ENCODE results near the gene TMEM132A. TPM values are rescaled to one million over a fixed set of nuclear protein-coding genes. Genes with fewer than 3 reads are reported as not detected.
A peak's percentile ranks its signal among the peaks of the same experiment; 100 is the strongest.

TMEM132A gene
- total RNA-seq, 3 donors from 2014 or later, result 3.9 to 11.8 (median 8.5) TPM

- Histone ChIP-seq H3K4me3 (no peak overlapping the region), H3K4me1 (ENCODE audit: low read depth) (peaks cover 17% of the 10 kb centered on the region), H3K36me3 (ENCODE audit: low read depth) (no peaks in the 10 kb centered on the region), H3K9me3 (no peaks in the 10 kb centered on the region)
- intact Hi-C loops (cut with DNase I, micrococcal nuclease), result no loop called here
- TF ChIP-seq CTCF (IDR thresholded peaks at IDR 0.05), result no peak
- DNase-seq (no peak), ATAC-seq (no peak)
Measured at GRCh38 chr11:60928563-60929001, 4.3 kb downstream of the TMEM132A start.

GRCh38 chr11:60929764-60930163, 5.5 kb downstream of the TMEM132A start:
- TF ChIP-seq CTCF (IDR thresholded peaks at IDR 0.05), result no peak
- Histone ChIP-seq H3K4me1 (ENCODE audit: low read depth) (peaks cover 5% of the 10 kb centered on the region), H3K36me3 (ENCODE audit: low read depth) (no peaks in the 10 kb centered on the region), H3K4me3 (no peak overlapping the region), H3K9me3 (no peaks in the 10 kb centered on the region)
- intact Hi-C loops (cut with DNase I, micrococcal nuclease), result no loop called here
- DNase-seq (no peak), ATAC-seq (no peak)

- H3K36me3 ChIP-seq (ENCODE audit: low read depth), result no peaks in the 10 kb centered on the region
- DNase-seq (no peak), ATAC-seq (no peak)
- TF ChIP-seq CTCF (IDR thresholded peaks at IDR 0.05), result no peak
- no peaks in the 10 kb centered on the region for H3K9me3 ChIP-seq
- H3K4me3 ChIP-seq, result no peak overlapping the region
- intact Hi-C loops (cut with DNase I, micrococcal nuclease), result no loop called here
- H3K4me1 ChIP-seq (ENCODE audit: low read depth), result no peaks in the 10 kb centered on the region
Measured at GRCh38 chr11:60930394-60930793, 6.1 kb downstream of the TMEM132A start.

GRCh38 chr11:60931917-60932316, 7.7 kb downstream of the TMEM132A start:
- no peaks in the 10 kb centered on the region for H3K4me1 ChIP-seq (ENCODE audit: low read depth)
- intact Hi-C loops (cut with DNase I, micrococcal nuclease), result no loop called here
- H3K36me3 ChIP-seq (ENCODE audit: low read depth), result no peaks in the 10 kb centered on the region
- DNase-seq, result peak in 1 of 3 donors; percentile 21
- no peak for TF ChIP-seq CTCF (IDR thresholded peaks at IDR 0.05)
- no peak overlapping the region for H3K4me3 ChIP-seq
- no peaks in the 10 kb centered on the region for H3K9me3 ChIP-seq
- ATAC-seq, result peak; percentile 36

GRCh38 chr11:60932605-60933356, 8.5 kb downstream of the TMEM132A start:
- no peaks in the 10 kb centered on the region for H3K36me3 ChIP-seq (ENCODE audit: low read depth)
- no peak for ATAC-seq
- intact Hi-C loops (cut with DNase I, micrococcal nuclease), result no loop called here

More at GRCh38 chr11:60932605-60933356, 8.5 kb downstream of the TMEM132A start:
- no peak for TF ChIP-seq CTCF (IDR thresholded peaks at IDR 0.05)
- no peaks in the 10 kb centered on the region for H3K9me3 ChIP-seq
- H3K4me3 ChIP-seq, result no peak overlapping the region
- H3K4me1 ChIP-seq (ENCODE audit: low read depth), result no peaks in the 10 kb centered on the region
- DNase-seq, result no peak
